ENCODE data around the gene SORBS1.
A peak's percentile ranks its signal among the peaks of the same experiment; 100 is the strongest.

Gene SORBS1

GRCh38 chr10:95474228-95475002 lies 86.8 kb downstream of the SORBS1 start (continued):
- no peak for TF ChIP-seq ZNF175 (tag by site-specific recombination; IDR thresholded peaks at IDR 0.05)
- peak; percentile 88 for TF ChIP-seq OVOL3 (tag by site-specific recombination; IDR thresholded peaks at IDR 0.05)

- peaks cover 36% of the 10 kb centered on the region for H3K4me1 ChIP-seq (ENCODE audit: control insufficient read depth, insufficient read depth, low read length)
- no peak overlapping the region for H3K4me3 ChIP-seq (ENCODE audit: low read depth, low read length)
- TF ChIP-seq ZNF341 (tag by site-specific recombination; IDR thresholded peaks at IDR 0.05; ENCODE audit: low read depth) (no peak), ZNF571 (tag by site-specific recombination; IDR thresholded peaks at IDR 0.05) (no peak), ZNF624 (tag by site-specific recombination; IDR thresholded peaks at IDR 0.05) (no peak), INSM2 (tag by site-specific recombination; IDR thresholded peaks at IDR 0.05) (no peak), ZNF747 (tag by site-specific recombination; IDR thresholded peaks at IDR 0.05) (no peak), ZNF416 (tag by site-specific recombination; IDR thresholded peaks at IDR 0.05) (no peak), ZNF114 (tag by site-specific recombination; IDR thresholded peaks at IDR 0.05) (no peak), ZBTB11 (tag by site-specific recombination; conservative IDR thresholded peaks at IDR 0.05; ENCODE audit: low read depth) (no peak), ZNF610 (tag by site-specific recombination; IDR thresholded peaks at IDR 0.05; ENCODE audit: borderline replicate concordance) (no peak), FEZF1 (tag by site-specific recombination; IDR thresholded peaks at IDR 0.05) (no peak), GFI1B (tag by site-specific recombination; IDR thresholded peaks at IDR 0.05) (no peak), ZNF596 (tag by site-specific recombination; IDR thresholded peaks at IDR 0.05) (no peak), ZNF473 (tag by site-specific recombination; IDR thresholded peaks at IDR 0.05) (no peak), ZNF211 (tag by site-specific recombination; IDR thresholded peaks at IDR 0.05; ENCODE audit: low read depth) (no peak), ZNF175 (tag by site-specific recombination; IDR thresholded peaks at IDR 0.05) (no peak), ZFP69B (tag by site-specific recombination; IDR thresholded peaks at IDR 0.05) (no peak)
- H3K9me3 ChIP-seq (ENCODE audit: control insufficient read depth, insufficient read depth, low read depth, low read length), result no peaks in the 10 kb centered on the region
- no peak overlapping the region for H3K27ac ChIP-seq (ENCODE audit: extremely low read depth, low read depth, low read length)
- POLR2A ChIA-PET, result no interaction called here
- H3K36me3 ChIP-seq (ENCODE audit: control insufficient read depth in 2 of 2, insufficient read depth in 1 of 2, low read length in 2 of 2), result no peaks in the 10 kb centered on the region
- CTCF ChIA-PET, result no interaction called here
Measured at GRCh38 chr10:95472304-95473088, 88.7 kb downstream of the SORBS1 start.

GRCh38 chr10:95469676-95470075 lies 91.5 kb downstream of the SORBS1 start:
- no peak for TF ChIP-seq SETDB1 (IDR thresholded peaks at IDR 0.05; ENCODE audit: insufficient read length, low read length)
- TF ChIP-seq SCRT2 (tag by site-specific recombination; IDR thresholded peaks at IDR 0.05), result peak; percentile 43; the same call in 1 of the 2 replicates
- Histone ChIP-seq H3K4me1 (ENCODE audit: control insufficient read depth, insufficient read depth, low read length) (peaks cover 21% of the 10 kb centered on the region), H3K36me3 (ENCODE audit: control insufficient read depth in 2 of 2, insufficient read depth in 1 of 2, low read length in 2 of 2) (no peaks in the 10 kb centered on the region), H3K4me3 (ENCODE audit: low read depth, low read length) (no peak overlapping the region), H3K9me3 (ENCODE audit: control insufficient read depth, insufficient read depth, low read depth, low read length) (no peaks in the 10 kb centered on the region), H3K27ac (ENCODE audit: extremely low read depth, low read depth, low read length) (no peak overlapping the region)
- POLR2A ChIA-PET, result no interaction called here
- CTCF ChIA-PET, result interaction anchor here (0.5 to 1.3 kb wide), 5 partner anchors 23 to 93 kb away, joined by 3 to 5 read pairs (median 3); no protein-coding TSS in a partner anchor

All from HEK293 (cell line).